Upper lobe of left lung (tissue), 6 donors: ENCODE measurements around the gene PDGFA. TPM values are rescaled to one million over a fixed set of nuclear protein-coding genes. Genes with fewer than 3 reads are reported as not detected.

Experiments used
- ATAC-seq, 2 donors: fragments of 200-7000 bp; cut with Tn5 transposase; one replicate each; pipeline ENCODE4 v1.9.1; 2022; ENCODE audit warnings: mild to moderate bottlenecking in 2 of 2, moderate library complexity in 2 of 2; ENCODE audit not compliant: low FRiP score in 2 of 2
- DNase-seq, 2 donors: peaks; one replicate each; pipeline ENCODE4 v3.0.0-alpha.2; 2019 to 2020
- H3K27ac ChIP-seq, 4 donors: fragments of 200-600 bp; sonication (generic); one replicate each; pipeline ENCODE4 v1.5.1; 2016 to 2019
- H3K27me3 ChIP-seq, 4 donors: fragments of 200-600 bp; sonication (generic); one replicate each; pipeline ENCODE4 v1.5.1; 2017 to 2019
- H3K36me3 ChIP-seq, 4 donors: fragments of 200-600 bp; sonication (generic); one replicate each; pipeline ENCODE4 v1.5.1; 2016 to 2019
- H3K4me1 ChIP-seq, 4 donors: fragments of 200-600 bp; sonication (generic); one replicate each; pipeline ENCODE4 v1.5.1; 2018 to 2019
- H3K4me3 ChIP-seq, 4 donors: fragments of 200-600 bp; sonication (generic); one replicate each; pipeline ENCODE4 v1.5.1; 2017 to 2019; ENCODE audit warnings: mild to moderate bottlenecking in 2 of 4, moderate library complexity in 1 of 4
- H3K9me3 ChIP-seq, 4 donors: fragments of 200-600 bp; sonication (generic); one replicate each; pipeline ENCODE4 v1.5.1; 2018 to 2019
- EP300 ChIP-seq, 4 donors: sonication (generic); formaldehyde crosslinking; IDR thresholded peaks; one replicate each; pipeline ENCODE4 v1.5.1; 2017; ENCODE audit warnings: antibody characterized with exemption in 4 of 4, control low read depth in 2 of 4
- POLR2A ChIP-seq, 4 donors: fragments of 450-650 bp; IDR thresholded peaks; one replicate each; pipeline ENCODE4 v1.5.1; 2016 to 2017; ENCODE audit warnings: antibody characterized with exemption in 4 of 4, mild to moderate bottlenecking in 2 of 4
- POLR2AphosphoS5 ChIP-seq, 2 donors: sonication (generic); formaldehyde crosslinking; IDR thresholded peaks; one replicate each; pipeline ENCODE4 v1.5.1; 2017; ENCODE audit warnings: antibody characterized with exemption in 2 of 2
- WGBS, 2 donors: methylation state at CpG; one replicate each; pipeline ENCODE4 v1.1.5; 2017 to 2018; 5-methylcytosine and 5-hydroxymethylcytosine counted together
- total RNA-seq, 6 donors: library from RNA; depleted of rRNA in 4 of 6; stranded (reverse); fragments of >200 nt in 4 of 6; gene quantifications; one replicate each; pipeline versions ENCODE4 v1.1.0 to v1.2.1, GENCODE V29; 2016 to 2021
- TF ChIP-seq, protein P1 (sequence below), 6 experiments: fragments of 450-650 bp in 4 of 6; fragments of 200-600 bp in 2 of 6; sonication (generic) in 2 of 6; IDR thresholded peaks; one replicate each; pipeline ENCODE4 v1.5.1; 2016 to 2019; ENCODE audit warnings: antibody characterized with exemption in 6 of 6
- donor health status: DM: no; HTN: no; CAD: no; lungs with moderate emphysema.
- donor health status: DM: no; HTN: yes; CAD: no; lungs with severe emphysema.

PDGFA gene
- total RNA-seq, 6 donors from 2014 or later: 23.0 to 73.3 (median 44.6) TPM

DNA sequence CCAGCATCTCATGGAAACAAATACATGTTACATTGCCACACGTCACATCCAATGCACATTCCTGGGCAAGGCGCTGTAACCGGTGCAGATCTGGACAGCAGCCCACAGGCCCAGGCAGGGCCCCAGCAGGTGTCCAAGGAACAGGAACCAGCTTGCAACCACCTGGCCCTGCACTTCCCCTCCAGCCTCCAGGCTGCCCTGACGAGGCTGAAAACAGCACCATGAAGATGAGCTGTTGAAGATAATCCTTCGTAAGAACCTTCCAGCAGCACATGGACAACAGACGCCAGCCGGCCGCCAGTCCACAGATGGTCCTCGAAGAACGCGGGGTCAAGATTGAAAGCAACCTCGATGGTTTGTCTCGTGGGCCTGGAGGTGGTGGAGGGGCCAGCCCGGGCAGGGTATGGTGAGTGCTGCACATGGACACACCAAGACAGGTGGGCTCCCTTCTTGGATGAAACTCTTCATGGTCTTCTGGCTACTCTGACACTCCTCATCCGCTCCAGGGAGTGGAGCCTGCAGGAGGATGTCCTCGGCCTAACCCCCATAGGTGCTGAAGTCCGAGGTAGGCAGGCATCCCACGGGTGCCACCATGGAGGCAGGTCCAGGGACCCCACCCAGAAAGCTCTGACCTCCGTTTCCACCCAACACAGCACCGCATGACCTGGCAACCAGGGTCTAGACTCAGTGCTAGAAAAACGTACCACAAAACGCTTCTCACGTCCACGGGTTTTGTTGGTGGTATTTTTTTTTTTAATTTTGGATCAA, 22.9 kb downstream of the PDGFA start:
- 78 to 80% methylated on average over 22 to 24 of the region's 24 CpGs for WGBS, 2 donors
- no peaks in the 10 kb centered on the region for H3K27me3 ChIP-seq
- ATAC-seq: no peak
- H3K27ac ChIP-seq: no peak overlapping the region
- no peaks in the 10 kb centered on the region for H3K9me3 ChIP-seq
- H3K36me3 ChIP-seq: peaks cover 0 to 44% (median 25%) of the 10 kb centered on the region in 4 donors
- peak in 1 of 2 donors; percentile 54 for DNase-seq
- no peak overlapping the region for H3K4me3 ChIP-seq
- TF ChIP-seq EP300 (IDR thresholded peaks at IDR 0.05) (no peak), POLR2A (IDR thresholded peaks at IDR 0.05) (no peak), POLR2AphosphoS5 (IDR thresholded peaks at IDR 0.05) (no peak)
- TF ChIP-seq, protein P1, sequence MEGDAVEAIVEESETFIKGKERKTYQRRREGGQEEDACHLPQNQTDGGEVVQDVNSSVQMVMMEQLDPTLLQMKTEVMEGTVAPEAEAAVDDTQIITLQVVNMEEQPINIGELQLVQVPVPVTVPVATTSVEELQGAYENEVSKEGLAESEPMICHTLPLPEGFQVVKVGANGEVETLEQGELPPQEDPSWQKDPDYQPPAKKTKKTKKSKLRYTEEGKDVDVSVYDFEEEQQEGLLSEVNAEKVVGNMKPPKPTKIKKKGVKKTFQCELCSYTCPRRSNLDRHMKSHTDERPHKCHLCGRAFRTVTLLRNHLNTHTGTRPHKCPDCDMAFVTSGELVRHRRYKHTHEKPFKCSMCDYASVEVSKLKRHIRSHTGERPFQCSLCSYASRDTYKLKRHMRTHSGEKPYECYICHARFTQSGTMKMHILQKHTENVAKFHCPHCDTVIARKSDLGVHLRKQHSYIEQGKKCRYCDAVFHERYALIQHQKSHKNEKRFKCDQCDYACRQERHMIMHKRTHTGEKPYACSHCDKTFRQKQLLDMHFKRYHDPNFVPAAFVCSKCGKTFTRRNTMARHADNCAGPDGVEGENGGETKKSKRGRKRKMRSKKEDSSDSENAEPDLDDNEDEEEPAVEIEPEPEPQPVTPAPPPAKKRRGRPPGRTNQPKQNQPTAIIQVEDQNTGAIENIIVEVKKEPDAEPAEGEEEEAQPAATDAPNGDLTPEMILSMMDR (IDR thresholded peaks at IDR 0.05): no peak
- H3K4me1 ChIP-seq: no peaks in the 10 kb centered on the region

DNA sequence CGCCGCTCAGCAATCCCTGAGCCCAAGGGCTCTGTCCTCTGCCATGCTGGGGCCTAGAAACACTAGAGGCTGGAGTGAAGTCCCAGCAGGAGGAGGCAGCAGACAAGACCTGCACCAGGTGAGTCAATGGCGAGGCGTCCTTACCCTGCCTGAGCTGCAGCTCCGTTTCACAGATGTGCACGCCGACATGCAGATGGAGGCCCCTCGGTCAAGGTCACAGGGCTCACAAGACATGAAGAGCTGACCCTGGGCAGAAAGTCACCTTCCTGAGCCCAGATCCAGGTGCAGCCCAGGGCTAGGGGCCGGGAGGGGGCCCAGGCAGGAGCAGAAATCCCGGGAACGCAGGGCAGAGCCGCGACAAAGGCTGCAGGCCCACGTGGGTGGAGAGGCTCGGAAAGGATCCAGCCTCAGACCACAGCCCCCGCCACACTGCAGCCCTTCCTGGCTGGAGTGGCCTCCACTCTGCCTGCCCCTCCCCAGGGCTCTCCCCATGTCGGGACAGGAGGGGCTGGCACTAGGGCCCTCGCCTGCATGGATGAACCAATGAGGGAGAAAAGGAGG, 23.8 kb downstream of the PDGFA start:
- no peaks in the 10 kb centered on the region for H3K9me3 ChIP-seq
- H3K27ac ChIP-seq: no peak overlapping the region
- TF ChIP-seq POLR2A (IDR thresholded peaks at IDR 0.05): no peak
- TF ChIP-seq, protein P1 (IDR thresholded peaks at IDR 0.05): no peak
- TF ChIP-seq POLR2AphosphoS5 (IDR thresholded peaks at IDR 0.05): no peak
- no peak for TF ChIP-seq EP300 (IDR thresholded peaks at IDR 0.05)
- WGBS, 2 donors: 74 to 90% methylated on average over 4 to 12 of the region's 18 CpGs
- no peaks in the 10 kb centered on the region for H3K27me3 ChIP-seq
- H3K36me3 ChIP-seq: peaks cover 0 to 36% (median 20%) of the 10 kb centered on the region in 4 donors
- H3K4me3 ChIP-seq: no peak overlapping the region
- DNase-seq: peak in 1 of 2 donors; percentile 68
- ATAC-seq: peak in 1 of 2 donors; percentile 3
- no peaks in the 10 kb centered on the region for H3K4me1 ChIP-seq

DNA sequence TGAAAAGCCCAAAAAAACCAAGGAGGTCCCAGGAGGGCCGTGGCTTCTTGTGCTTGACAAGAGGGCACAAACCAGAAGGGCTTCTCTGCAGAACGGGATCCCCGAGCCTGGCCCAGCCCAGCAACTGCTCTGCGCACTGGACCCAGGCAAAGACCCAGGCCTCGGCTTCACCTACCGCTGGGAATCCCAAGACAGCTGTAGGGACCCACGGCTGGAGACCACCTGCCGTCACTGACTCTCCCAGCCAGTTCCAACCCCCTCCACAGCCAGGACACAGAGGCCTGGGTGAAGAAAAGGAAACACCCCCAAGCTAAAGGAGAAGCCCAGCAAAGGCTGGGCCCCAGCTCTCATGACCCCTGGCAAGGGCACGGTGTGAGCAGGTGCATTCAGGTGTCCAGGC, 24.3 kb downstream of the PDGFA start:
- Histone ChIP-seq H3K36me3 (peaks cover 0 to 30% (median 14%) of the 10 kb centered on the region in 4 donors), H3K27ac (no peak overlapping the region), H3K9me3 (no peaks in the 10 kb centered on the region), H3K27me3 (no peaks in the 10 kb centered on the region), H3K4me1 (no peaks in the 10 kb centered on the region), H3K4me3 (no peak overlapping the region)
- DNase-seq (peak in 1 of 2 donors; percentile 59), ATAC-seq (no peak)
- TF ChIP-seq POLR2AphosphoS5 (IDR thresholded peaks at IDR 0.05) (no peak), EP300 (IDR thresholded peaks at IDR 0.05) (no peak), POLR2A (IDR thresholded peaks at IDR 0.05) (no peak)
- TF ChIP-seq, protein P1 (IDR thresholded peaks at IDR 0.05): no peak
- 90 to 98% methylated on average over 7 to 9 of the region's 9 CpGs for WGBS, 2 donors

DNA sequence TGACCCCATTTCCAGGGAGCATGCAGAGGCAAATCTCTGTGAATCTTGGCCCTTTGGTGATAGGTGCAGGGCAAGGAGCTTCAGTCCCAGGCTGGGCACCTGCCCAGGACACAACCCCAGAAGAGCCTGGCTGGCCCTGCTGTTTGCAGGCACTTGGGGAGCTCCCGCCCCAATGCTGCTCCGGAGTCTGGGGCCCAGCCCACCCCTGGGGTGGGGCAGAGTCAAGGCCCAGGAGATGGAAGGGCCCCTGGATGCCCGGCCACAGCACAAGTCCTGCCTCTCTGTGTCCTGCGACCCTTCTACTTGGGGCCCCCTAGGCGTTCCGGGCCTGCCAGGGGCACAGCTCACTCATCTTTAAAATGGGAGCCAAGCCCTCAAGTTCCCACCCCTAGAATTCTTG, 24.7 kb downstream of the PDGFA start:
- 75 to 100% methylated on average over 2 to 6 of the region's 6 CpGs for WGBS, 2 donors
- ATAC-seq (no peak), DNase-seq (peak in 1 of 2 donors; percentile 49)
- no peaks in the 10 kb centered on the region for H3K4me1 ChIP-seq
- TF ChIP-seq, protein P1 (IDR thresholded peaks at IDR 0.05): no peak
- TF ChIP-seq POLR2A (IDR thresholded peaks at IDR 0.05) (no peak), EP300 (IDR thresholded peaks at IDR 0.05) (no peak), POLR2AphosphoS5 (IDR thresholded peaks at IDR 0.05) (no peak)
- peaks cover 0 to 26% (median 10%) of the 10 kb centered on the region in 4 donors for H3K36me3 ChIP-seq
- H3K4me3 ChIP-seq: no peak overlapping the region
- no peaks in the 10 kb centered on the region for H3K9me3 ChIP-seq
- H3K27ac ChIP-seq: no peak overlapping the region
- H3K27me3 ChIP-seq: no peaks in the 10 kb centered on the region
